DND-41 (cell line): ENCODE measurements around the gene HINT3.

Source experiments
- ATAC-seq: fragments of 200-7000 bp; cut with Tn5 transposase; 3 replicates; pipeline ENCODE4 v1.9.1; 2021; ENCODE audit warnings: low read depth; ENCODE audit not compliant: insufficient read depth
- DNase-seq: peaks from one replicate; pipeline ENCODE4 v3.0.0-alpha.2; 2020
- H2AFZ ChIP-seq: 2 replicates; pipeline ENCODE4 v1.6.0; 2012; ENCODE audit warnings: low read depth, low read length
- H3K27ac ChIP-seq: 2 replicates; pipeline ENCODE4 v1.5.1; 2012; ENCODE audit warnings: low read length, inconsistent platforms
- H3K27me3 ChIP-seq: fragments of 200-600 bp; sonication (generic); 2 replicates; pipeline ENCODE4 v1.6.0; 2012; ENCODE audit warnings: low read length, mild to moderate bottlenecking, inconsistent platforms; ENCODE audit not compliant: insufficient read depth, poor library complexity
- H3K36me3 ChIP-seq: 2 replicates; pipeline ENCODE4 v1.5.1; 2012; ENCODE audit warnings: low read length, inconsistent platforms; ENCODE audit not compliant: insufficient read depth
- H3K4me1 ChIP-seq: 2 replicates; pipeline ENCODE4 v1.5.1; 2012; ENCODE audit warnings: mild to moderate bottlenecking, low read length; ENCODE audit not compliant: insufficient read depth
- H3K4me2 ChIP-seq: 2 replicates; pipeline ENCODE4 v1.6.0; 2012; ENCODE audit warnings: mild to moderate bottlenecking, moderate library complexity, low read length, inconsistent platforms; ENCODE audit not compliant: insufficient read depth
- H3K4me3 ChIP-seq, 2 experiments: fragments of 200-600 bp in 1 of 2; shearing (Covaris generic) in 1 of 2; 2 replicates each; pipeline ENCODE4 v1.5.1; 2012 to 2016; ENCODE audit warnings: inconsistent platforms in 2 of 2, low read length in 2 of 2, mild to moderate bottlenecking in 2 of 2, low read depth in 1 of 2, moderate library complexity in 1 of 2
- H3K79me2 ChIP-seq: 2 replicates; pipeline ENCODE4 v1.6.0; 2012; ENCODE audit warnings: low read length, inconsistent platforms; ENCODE audit not compliant: insufficient read depth
- H3K9ac ChIP-seq: 2 replicates; pipeline ENCODE4 v1.6.0; 2012; ENCODE audit warnings: low read depth, mild to moderate bottlenecking, inconsistent platforms, low read length, moderate library complexity
- H3K9me3 ChIP-seq: 2 replicates; pipeline ENCODE4 v1.5.1; 2012; ENCODE audit warnings: low read length, moderate library complexity, mild to moderate bottlenecking, inconsistent platforms; ENCODE audit not compliant: insufficient read depth, severe bottlenecking
- H4K20me1 ChIP-seq: 2 replicates; pipeline ENCODE4 v1.6.0; 2012; ENCODE audit warnings: low read length; ENCODE audit not compliant: insufficient read depth
- EZH2 ChIP-seq: IDR thresholded peaks from 3 replicates; pipeline ENCODE4 v1.6.1; 2012; ENCODE audit warnings: borderline replicate concordance, low read depth, mild to moderate bottlenecking, moderate library complexity, low read length, inconsistent platforms; ENCODE audit not compliant: severe bottlenecking
- TF ChIP-seq, protein P1 (sequence below): IDR thresholded peaks from 2 replicates; pipeline ENCODE4 v1.5.1; 2012; ENCODE audit warnings: borderline replicate concordance, low read length, moderate library complexity, mild to moderate bottlenecking; ENCODE audit not compliant: poor library complexity, severe bottlenecking; ENCODE audit errors: extremely low read depth

Gene HINT3

DNA sequence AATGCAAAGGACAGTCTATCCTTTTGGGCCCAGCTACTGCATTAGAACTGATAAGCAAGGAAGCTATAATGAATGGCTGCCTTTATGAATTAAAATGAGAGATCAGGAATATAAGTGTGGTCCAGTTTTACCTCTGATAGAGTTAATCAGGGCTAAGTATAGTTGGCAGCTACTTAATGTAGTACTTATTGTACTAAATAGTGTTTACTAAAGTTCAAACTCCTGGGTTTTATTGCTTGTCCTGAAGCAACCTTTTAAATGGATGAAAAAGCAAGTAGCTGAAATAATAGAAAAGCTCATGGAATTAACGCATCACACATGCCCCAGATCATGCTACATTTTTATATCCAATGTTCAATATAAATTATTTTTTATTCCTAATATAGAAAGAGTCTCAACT is 35.1 kb downstream of the HINT3 start:
- H3K27ac ChIP-seq = no peak overlapping the region

DNA sequence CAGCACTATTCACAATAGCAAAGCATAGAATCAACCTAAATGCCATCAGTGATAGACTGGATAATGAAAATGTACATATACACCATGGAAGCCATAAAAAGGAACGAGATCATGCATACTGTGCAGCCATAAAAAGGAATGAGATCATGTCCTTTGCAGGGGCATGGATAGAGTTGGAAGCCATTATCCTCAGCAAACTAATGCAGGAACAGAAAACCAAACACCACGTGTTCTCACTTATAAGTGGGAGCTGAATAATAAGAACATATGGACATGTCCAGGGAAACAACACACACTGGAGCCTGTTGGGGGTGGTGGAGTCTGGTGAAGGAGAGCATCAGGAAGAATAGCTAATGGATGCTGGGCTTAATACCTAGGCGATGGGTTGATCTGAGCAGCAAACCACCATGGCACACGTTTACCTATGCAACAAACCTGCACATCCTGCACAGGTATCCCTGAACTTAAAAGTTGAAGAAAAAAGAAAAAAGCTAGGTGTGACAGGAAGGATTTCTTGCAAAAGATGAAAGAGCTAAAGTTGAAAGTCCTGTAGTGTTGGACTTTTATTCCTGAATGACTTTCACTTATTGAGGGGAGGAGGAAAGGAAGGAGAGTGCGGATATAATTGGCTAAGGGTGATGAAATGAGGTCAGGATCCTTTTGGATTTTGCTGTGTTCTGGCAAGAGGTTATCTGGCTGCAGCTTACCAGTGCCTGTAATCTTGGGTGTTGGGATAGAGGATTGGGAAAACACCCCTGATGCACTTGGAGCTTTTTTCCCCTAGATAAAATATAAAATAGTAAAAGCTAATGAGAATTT is 38.3 kb downstream of the HINT3 start:
- no peak overlapping the region for H3K27ac ChIP-seq
- DNase-seq (no peak), ATAC-seq (no peak)
- no peak overlapping the region for H3K4me3 ChIP-seq
- H3K4me2 ChIP-seq = no peak overlapping the region
- TF ChIP-seq, protein P1, sequence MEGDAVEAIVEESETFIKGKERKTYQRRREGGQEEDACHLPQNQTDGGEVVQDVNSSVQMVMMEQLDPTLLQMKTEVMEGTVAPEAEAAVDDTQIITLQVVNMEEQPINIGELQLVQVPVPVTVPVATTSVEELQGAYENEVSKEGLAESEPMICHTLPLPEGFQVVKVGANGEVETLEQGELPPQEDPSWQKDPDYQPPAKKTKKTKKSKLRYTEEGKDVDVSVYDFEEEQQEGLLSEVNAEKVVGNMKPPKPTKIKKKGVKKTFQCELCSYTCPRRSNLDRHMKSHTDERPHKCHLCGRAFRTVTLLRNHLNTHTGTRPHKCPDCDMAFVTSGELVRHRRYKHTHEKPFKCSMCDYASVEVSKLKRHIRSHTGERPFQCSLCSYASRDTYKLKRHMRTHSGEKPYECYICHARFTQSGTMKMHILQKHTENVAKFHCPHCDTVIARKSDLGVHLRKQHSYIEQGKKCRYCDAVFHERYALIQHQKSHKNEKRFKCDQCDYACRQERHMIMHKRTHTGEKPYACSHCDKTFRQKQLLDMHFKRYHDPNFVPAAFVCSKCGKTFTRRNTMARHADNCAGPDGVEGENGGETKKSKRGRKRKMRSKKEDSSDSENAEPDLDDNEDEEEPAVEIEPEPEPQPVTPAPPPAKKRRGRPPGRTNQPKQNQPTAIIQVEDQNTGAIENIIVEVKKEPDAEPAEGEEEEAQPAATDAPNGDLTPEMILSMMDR = no peak
- TF ChIP-seq EZH2 = no peak
- H2AFZ ChIP-seq = no peak overlapping the region
- H3K79me2 ChIP-seq = peaks cover 7% of the 10 kb centered on the region
- peaks cover 4% of the 10 kb centered on the region; the same call in 1 of the 2 replicates for H3K4me1 ChIP-seq
- no peaks in the 10 kb centered on the region for H3K27me3 ChIP-seq
- H4K20me1 ChIP-seq = peaks cover 3% of the 10 kb centered on the region; the same call in 1 of the 2 replicates
- no peaks in the 10 kb centered on the region for H3K9me3 ChIP-seq
- no peak overlapping the region for H3K9ac ChIP-seq
- H3K36me3 ChIP-seq = 0 out of 2 replicates have a peak, but pooled peaks cover 14% of the 10 kb centered on the region

More for the DNA sequence above, 35.1 kb downstream of the HINT3 start:
- Histone ChIP-seq H3K9ac (no peak overlapping the region), H3K79me2 (peaks cover 20% of the 10 kb centered on the region), H3K4me2 (no peak overlapping the region), H3K9me3 (no peaks in the 10 kb centered on the region), H3K36me3 (no peaks in the 10 kb centered on the region), H3K4me3 (no peak overlapping the region), H3K27me3 (no peaks in the 10 kb centered on the region), H3K4me1 (peaks cover 23% of the 10 kb centered on the region), H4K20me1 (peaks cover 3% of the 10 kb centered on the region; the same call in 1 of the 2 replicates), H2AFZ (no peak overlapping the region)
- TF ChIP-seq, protein P1 = no peak
- TF ChIP-seq EZH2 = no peak
- DNase-seq (no peak), ATAC-seq (no peak)

DNA sequence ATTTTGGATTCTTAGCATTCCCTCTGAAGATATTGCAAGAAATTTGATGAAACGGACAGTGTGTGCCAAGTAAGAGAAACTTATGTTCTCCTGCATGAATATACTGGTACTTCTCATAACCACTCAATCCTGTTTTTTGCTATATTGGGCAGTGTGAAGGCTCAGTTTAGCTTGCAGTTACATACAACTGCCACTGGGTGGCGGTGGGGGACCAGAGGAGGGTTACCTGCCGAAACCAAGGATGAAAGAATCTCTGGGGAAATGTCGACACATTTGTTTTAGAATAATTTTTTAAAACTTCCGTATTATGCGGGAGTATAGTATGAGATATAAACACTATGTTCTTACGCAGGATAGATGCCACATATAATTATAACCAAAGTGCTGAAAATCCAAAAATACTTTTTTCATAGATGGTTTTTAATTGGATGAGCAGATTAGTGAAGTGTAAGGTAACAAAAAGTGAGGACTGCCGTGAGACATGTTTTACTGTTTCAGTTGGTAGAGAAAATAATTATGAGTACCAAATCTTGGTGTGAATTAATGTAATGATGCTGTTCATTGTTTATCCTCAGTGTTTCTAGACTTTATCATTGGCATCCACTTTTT is 39.5 kb downstream of the HINT3 start:
- Histone ChIP-seq H4K20me1 (peaks cover 3% of the 10 kb centered on the region; the same call in 1 of the 2 replicates), H3K4me1 (peaks cover 4% of the 10 kb centered on the region; the same call in 1 of the 2 replicates), H3K9ac (no peak overlapping the region), H3K79me2 (0 out of 2 replicates have a peak, but pooled peaks cover 3% of the 10 kb centered on the region), H3K4me3 (no peak overlapping the region), H3K27ac (no peak overlapping the region), H3K27me3 (no peaks in the 10 kb centered on the region), H3K9me3 (no peaks in the 10 kb centered on the region), H3K36me3 (0 out of 2 replicates have a peak, but pooled peaks cover 17% of the 10 kb centered on the region), H3K4me2 (peak overlapping the region; percentile 31), H2AFZ (no peak overlapping the region)
- DNase-seq (peak; percentile 66), ATAC-seq (peak; percentile 98)
- no peak for TF ChIP-seq EZH2
- TF ChIP-seq, protein P1 = peak; percentile 98
